GM19023 (cell line): ENCODE data around the gene EFCC1.
"Not testable (repeated sequence)": the region's sequence is repeated elsewhere in the genome, so short reads cannot be mapped to it uniquely, and the experiment has no call there.

ENCODE experiments used
- ATAC-seq: cut with Tn5 transposase; IDR thresholded peaks from one replicate; pipeline ENCODE4 v1.9.1; 2021; ENCODE audit warnings: mild to moderate bottlenecking, moderate library complexity; ENCODE audit not compliant: unreplicated experiment

The EFCC1 gene

GRCh38 chr3:129050556-129051295 is 49.6 kb downstream of the EFCC1 start:
- no peak for ATAC-seq

GRCh38 chr3:129051871-129052340 is 50.8 kb downstream of the EFCC1 start:
- ATAC-seq = no peak

- ATAC-seq = no peak
Measured at GRCh38 chr3:129052675-129053074, 51.6 kb downstream of the EFCC1 start.

- ATAC-seq = no peak
Measured at GRCh38 chr3:129054605-129055104, 53.6 kb downstream of the EFCC1 start.

GRCh38 chr3:129056451-129057173 is 55.5 kb downstream of the EFCC1 start:
- no peak for ATAC-seq

- ATAC-seq = no peak
Measured at GRCh38 chr3:129057249-129057648, 56.1 kb downstream of the EFCC1 start.

- ATAC-seq = no peak
Measured at GRCh38 chr3:129058441-129059200, 57.5 kb downstream of the EFCC1 start.

GRCh38 chr3:129059311-129059958 is 58.3 kb downstream of the EFCC1 start:
- ATAC-seq = no peak

- ATAC-seq = no peak
Measured at GRCh38 chr3:129060276-129061022, 59.3 kb downstream of the EFCC1 start, which contains the start of gene GP9. GP9 (plus strand) TSS chr3:129060779; CDS start chr3:129061740, 961 bp downstream.

- ATAC-seq = no peak
Measured at GRCh38 chr3:129061023-129061887, 60.2 kb downstream of the EFCC1 start.

GRCh38 chr3:129061888-129062834 is 61.1 kb downstream of the EFCC1 start:
- ATAC-seq = no peak

- no peak for ATAC-seq
Measured at GRCh38 chr3:129063091-129063640, 62.1 kb downstream of the EFCC1 start.

GRCh38 chr3:129063841-129064482 is 62.9 kb downstream of the EFCC1 start:
- no peak for ATAC-seq

GRCh38 chr3:129065016-129065719 is 64.1 kb downstream of the EFCC1 start:
- no peak for ATAC-seq

GRCh38 chr3:129065720-129066073 is 64.6 kb downstream of the EFCC1 start:
- ATAC-seq = no peak

GRCh38 chr3:129067719-129068118 is 66.6 kb downstream of the EFCC1 start:
- not testable (repeated sequence) for ATAC-seq
